IPS-15b (cell line): ENCODE measurements around the gene ASZ1.
"Not testable (repeated sequence)": the region's sequence is repeated elsewhere in the genome, so short reads cannot be mapped to it uniquely, and the experiment has no call there.

Source experiments
- H3K27me3 ChIP-seq: one replicate; pipeline ENCODE4 v1.6.1; 2013; ENCODE audit warnings: low read length; ENCODE audit not compliant: control insufficient read depth, insufficient read depth
- H3K36me3 ChIP-seq: one replicate; pipeline ENCODE4 v1.6.1; 2013; ENCODE audit warnings: low read length; ENCODE audit not compliant: control insufficient read depth, insufficient read depth
- H3K4me1 ChIP-seq: one replicate; pipeline ENCODE4 v1.6.1; 2013; ENCODE audit warnings: mild to moderate bottlenecking, low read length; ENCODE audit not compliant: control insufficient read depth, insufficient read depth
- H3K4me3 ChIP-seq: one replicate; pipeline ENCODE4 v1.5.1; 2013; ENCODE audit warnings: low read depth, low read length
- H3K9ac ChIP-seq: one replicate; pipeline ENCODE4 v1.6.1; 2013; ENCODE audit warnings: low read depth, mild to moderate bottlenecking, low read length
- H3K9me3 ChIP-seq: one replicate; pipeline ENCODE4 v1.6.1; 2013; ENCODE audit warnings: mild to moderate bottlenecking, low read length; ENCODE audit not compliant: control insufficient read depth, insufficient read depth

ASZ1 gene, protein sequence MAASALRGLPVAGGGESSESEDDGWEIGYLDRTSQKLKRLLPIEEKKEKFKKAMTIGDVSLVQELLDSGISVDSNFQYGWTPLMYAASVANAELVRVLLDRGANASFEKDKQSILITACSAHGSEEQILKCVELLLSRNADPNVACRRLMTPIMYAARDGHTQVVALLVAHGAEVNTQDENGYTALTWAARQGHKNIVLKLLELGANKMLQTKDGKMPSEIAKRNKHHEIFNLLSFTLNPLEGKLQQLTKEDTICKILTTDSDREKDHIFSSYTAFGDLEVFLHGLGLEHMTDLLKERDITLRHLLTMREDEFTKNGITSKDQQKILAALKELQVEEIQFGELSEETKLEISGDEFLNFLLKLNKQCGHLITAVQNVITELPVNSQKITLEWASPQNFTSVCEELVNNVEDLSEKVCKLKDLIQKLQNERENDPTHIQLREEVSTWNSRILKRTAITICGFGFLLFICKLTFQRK

DNA sequence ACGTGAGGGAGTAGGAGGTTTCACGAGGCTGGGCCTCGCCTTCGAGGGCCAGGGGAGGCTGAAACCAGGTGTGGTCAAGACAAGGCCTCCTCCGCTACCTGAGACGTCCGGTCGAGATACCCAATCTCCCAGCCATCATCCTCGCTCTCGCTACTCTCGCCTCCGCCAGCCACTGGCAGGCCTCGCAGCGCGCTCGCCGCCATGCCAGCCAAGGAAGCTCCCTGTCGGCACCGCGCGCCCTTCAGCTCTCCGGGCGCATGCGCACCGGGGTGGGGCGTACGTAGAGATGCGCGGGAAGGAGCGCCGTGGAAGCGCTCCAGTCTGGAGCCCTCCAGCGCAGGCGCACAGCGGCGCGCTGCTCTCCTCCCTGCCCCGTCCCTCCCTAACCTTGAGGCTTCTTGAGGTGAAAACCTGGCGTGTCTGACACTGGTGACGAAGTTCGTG, at the start of gene ASZ1:
Gene ASZ1 (minus strand): TSS at position 236 of the 444 bp plus-strand sequence. CDS start 33 bp downstream, at position 203.
- H3K4me1 ChIP-seq = no peaks in the 10 kb centered on the region
- H3K36me3 ChIP-seq = peaks cover 2% of the 10 kb centered on the region
- no peak within 1 kb of the TSS for H3K9ac ChIP-seq
- no peak within 1 kb of the TSS for H3K4me3 ChIP-seq
- no peaks in the 10 kb centered on the region for H3K27me3 ChIP-seq
- H3K9me3 ChIP-seq = no peaks in the 10 kb centered on the region

DNA sequence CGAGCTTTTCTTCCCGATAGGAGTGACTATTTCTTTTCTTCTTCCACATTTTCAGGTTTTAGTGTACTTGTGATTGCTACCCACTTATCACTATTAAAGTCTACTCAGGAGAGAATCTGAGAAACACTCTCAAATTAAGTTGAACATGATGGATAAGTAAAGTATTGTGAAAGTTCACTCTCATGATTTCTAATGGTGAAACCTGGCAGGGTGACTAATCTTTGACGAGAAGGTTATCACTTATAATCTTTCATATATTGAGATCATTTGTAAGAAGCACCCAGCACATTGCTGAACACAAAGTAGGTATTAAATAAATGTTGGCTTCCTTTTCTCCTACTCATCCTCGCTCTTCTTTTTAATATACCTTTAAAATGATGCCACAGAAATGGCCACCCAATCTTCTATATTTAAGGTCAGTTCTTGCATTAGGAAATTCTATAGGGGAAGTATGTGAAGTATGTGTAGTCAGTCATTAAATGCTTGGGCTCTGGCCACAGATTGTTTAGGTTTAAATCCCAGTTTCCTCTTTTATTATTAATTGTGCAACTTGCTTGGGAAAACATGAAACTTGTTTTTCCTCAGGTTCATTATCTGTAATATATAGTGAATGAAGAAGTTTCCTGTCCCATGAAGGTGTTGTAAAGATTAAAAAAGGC, 49.4 kb upstream of the ASZ1 start:
- Histone ChIP-seq H3K4me3 (no peak overlapping the region), H3K9me3 (no peaks in the 10 kb centered on the region), H3K4me1 (no peaks in the 10 kb centered on the region), H3K36me3 (no peaks in the 10 kb centered on the region), H3K27me3 (peaks cover 24% of the 10 kb centered on the region), H3K9ac (no peak overlapping the region)

DNA sequence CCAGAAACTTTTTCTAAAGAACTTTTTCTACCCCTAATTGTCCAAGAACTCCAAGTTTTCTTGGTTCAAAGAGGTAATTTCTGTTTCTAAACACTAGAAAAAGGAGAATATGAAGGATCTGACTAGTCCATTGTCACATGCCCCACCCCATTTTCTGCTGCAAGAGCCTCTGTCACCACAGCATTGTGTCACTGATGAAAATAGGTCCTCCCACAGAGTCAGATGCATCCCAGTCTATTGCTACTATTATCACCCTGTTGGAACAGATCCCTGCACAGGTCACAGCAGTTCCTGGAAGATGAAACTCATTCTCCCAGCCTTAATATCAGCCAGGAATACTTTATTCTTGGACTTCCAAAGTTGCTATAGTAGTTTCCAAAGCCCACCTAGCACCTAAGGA, 45.0 kb upstream of the ASZ1 start:
- Histone ChIP-seq H3K4me1 (no peaks in the 10 kb centered on the region), H3K9me3 (no peaks in the 10 kb centered on the region), H3K9ac (no peak overlapping the region), H3K4me3 (no peak overlapping the region), H3K27me3 (no peaks in the 10 kb centered on the region), H3K36me3 (no peaks in the 10 kb centered on the region)

DNA sequence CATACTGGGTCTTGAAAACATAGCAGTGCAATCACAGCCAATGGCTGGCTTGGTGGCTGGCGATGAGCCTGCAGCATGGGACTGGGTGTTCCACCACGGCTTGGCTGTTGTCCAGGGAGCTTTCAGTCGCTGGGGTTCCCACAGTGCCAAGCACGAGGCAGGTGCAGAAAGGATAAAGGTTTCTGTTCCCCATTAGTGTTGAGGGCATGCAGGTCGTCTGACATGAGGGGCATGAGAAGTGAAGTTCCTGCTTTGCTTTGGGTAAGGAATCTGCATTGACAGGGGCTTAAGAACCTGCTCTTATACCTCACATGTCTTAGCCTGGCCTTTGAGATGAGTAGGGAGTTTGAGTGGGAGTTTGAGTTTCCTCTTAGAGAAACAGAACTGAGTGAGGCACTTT, 43.5 kb upstream of the ASZ1 start:
- Histone ChIP-seq H3K36me3 (no peaks in the 10 kb centered on the region), H3K4me3 (no peak overlapping the region), H3K4me1 (no peaks in the 10 kb centered on the region), H3K9ac (no peak overlapping the region), H3K9me3 (no peaks in the 10 kb centered on the region), H3K27me3 (no peaks in the 10 kb centered on the region)

DNA sequence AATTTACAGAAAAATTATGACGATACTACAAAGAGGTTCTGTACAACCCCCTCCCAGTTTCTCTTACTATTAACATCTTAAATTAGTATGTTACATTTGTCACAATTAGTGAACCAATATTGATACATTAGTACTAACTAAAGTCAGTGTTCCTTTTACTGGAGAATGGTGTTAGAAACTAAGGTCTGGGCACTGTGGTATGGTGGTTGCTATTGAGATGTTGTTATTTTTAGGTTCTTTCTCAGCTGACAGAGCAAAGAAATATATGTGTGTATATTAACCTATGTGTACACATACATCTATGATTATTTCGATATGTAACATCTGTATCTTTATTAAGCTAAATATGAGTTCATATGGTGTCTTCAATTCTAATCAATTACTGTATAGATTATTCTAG, 40.9 kb upstream of the ASZ1 start:
- no peak overlapping the region for H3K4me3 ChIP-seq
- H3K36me3 ChIP-seq = no peaks in the 10 kb centered on the region
- no peaks in the 10 kb centered on the region for H3K9me3 ChIP-seq

DNA sequence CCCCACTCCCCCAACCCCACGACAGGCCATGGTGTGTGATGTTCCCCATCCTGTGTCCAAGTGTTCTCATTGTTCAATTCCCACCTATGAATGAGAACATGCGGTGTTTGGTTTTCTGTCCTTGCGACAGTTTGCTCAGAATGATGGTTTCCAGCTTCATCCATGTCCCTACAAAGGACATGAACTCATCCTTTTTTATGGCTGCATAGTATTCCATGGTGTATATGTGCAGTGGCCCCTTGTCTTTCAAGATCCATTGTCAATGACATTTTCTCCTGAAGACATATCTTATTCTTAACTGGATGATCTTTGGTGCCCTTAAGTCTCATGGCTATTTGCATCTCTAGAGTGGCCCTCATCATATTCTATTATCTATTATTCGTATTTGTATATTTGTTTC, 33.5 kb upstream of the ASZ1 start:
- H3K36me3 ChIP-seq, H3K4me1 ChIP-seq, H3K9ac ChIP-seq: not testable (repeated sequence)

More for the DNA sequence above, 40.9 kb upstream of the ASZ1 start:
- Histone ChIP-seq H3K9ac (no peak overlapping the region), H3K4me1 (no peaks in the 10 kb centered on the region), H3K27me3 (no peaks in the 10 kb centered on the region)

DNA sequence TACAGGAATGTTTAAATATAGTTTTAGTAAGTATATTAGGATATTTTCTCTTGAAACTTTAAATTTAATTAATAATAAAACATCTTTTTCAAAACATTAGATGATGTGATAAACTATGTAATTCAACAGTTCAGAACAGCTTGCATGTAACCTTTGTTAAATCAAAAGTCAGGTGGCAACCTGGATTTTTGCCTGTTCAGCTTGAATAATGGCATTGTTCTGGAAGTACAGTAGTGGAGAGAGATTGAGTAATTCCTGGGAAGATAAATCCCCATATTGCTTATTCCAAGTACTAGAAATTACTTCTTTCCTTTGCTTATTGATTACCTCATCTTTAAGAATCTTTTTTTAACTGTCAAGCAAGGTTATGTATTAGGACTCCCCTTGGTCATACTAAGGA, 32.4 kb upstream of the ASZ1 start:
- Histone ChIP-seq H3K4me3 (no peak overlapping the region), H3K9me3 (no peaks in the 10 kb centered on the region), H3K9ac (no peak overlapping the region), H3K36me3 (no peaks in the 10 kb centered on the region), H3K27me3 (no peaks in the 10 kb centered on the region), H3K4me1 (no peaks in the 10 kb centered on the region)

More for the DNA sequence above, 33.5 kb upstream of the ASZ1 start:
- H3K9me3 ChIP-seq, H3K27me3 ChIP-seq, H3K4me3 ChIP-seq: not testable (repeated sequence)

DNA sequence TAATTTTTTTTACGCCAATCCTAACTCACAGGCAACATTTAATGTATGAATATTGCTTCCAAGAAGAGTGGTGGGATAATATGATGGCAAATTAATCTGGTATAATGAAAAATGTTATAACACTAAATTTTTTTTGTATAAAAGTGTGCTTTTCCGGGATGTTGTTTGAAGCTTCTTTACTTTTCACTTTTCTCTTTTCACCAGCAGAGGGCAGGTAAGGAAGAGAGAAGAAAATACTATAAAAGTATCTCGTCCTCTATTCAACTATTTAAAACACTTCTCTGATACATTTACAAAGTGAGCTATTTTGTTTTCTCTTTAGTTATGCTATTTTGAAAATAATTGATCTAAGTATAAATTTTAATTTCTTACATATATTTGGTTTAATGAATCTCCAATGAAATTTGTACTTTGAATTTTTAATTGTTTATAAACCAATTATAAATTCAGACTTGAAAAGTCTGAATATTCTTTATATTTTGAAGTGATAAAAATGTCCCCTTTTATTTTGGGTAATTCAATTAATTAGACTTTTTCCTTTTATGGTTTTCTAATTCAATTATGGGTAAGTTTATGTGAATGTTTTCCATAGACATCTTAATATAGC, 31.8 kb upstream of the ASZ1 start:
- H3K36me3 ChIP-seq = no peaks in the 10 kb centered on the region
- H3K27me3 ChIP-seq = no peaks in the 10 kb centered on the region
- H3K4me1 ChIP-seq = no peaks in the 10 kb centered on the region
- H3K9me3 ChIP-seq = no peaks in the 10 kb centered on the region
- H3K4me3 ChIP-seq = no peak overlapping the region
- H3K9ac ChIP-seq = no peak overlapping the region

DNA sequence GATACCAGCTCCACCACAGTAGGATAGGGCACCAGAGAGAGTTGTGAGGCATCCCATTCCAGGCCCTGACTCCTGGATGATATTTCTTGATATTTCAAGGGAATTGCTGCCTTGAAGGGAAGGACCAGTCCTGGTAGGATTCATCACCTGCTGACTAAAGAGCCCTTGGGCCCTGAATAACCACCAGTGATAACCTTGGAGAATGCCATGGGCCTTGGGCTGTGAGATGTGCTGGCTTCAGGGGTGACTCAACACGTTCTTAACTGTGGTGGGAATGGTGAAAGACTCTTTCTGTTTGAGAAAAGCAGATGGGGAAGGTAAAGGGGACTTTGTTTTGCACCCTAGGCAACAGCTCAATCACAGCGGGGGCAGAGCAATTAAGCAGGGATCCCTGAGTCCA, 21.4 kb upstream of the ASZ1 start:
- H3K4me3 ChIP-seq = no peak overlapping the region
- H3K36me3 ChIP-seq = no peaks in the 10 kb centered on the region
- no peaks in the 10 kb centered on the region for H3K9me3 ChIP-seq
- H3K4me1 ChIP-seq = no peaks in the 10 kb centered on the region
- H3K27me3 ChIP-seq = no peaks in the 10 kb centered on the region
- H3K9ac ChIP-seq = no peak overlapping the region

DNA sequence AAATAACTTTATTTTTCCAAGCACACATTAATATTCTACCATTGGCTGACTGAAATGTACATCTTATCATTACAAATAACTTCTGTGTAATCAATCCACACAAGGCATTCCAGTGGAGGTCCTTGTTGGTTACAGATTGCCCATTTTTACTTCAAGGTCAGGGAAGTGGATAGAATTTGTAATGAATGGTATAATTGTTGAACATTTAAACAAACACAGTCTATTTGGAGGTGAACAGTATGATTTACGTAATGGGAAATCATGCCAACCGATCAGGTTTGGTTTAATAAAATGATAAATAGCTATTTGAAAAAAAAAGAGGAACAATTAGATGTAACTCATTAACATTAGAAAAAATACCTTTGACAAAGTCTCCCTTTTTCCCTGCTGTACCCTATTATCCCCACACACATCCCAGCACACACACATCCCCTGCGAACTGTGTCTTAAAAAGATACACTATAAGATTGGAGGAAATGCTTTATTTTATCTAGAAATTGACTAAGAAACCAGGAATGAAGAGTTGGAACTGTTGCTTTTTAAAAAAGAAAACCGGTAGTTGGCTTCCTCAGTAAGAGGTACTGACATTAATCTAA, 19.0 kb upstream of the ASZ1 start:
- Histone ChIP-seq H3K4me1 (no peaks in the 10 kb centered on the region), H3K9me3 (no peaks in the 10 kb centered on the region), H3K27me3 (no peaks in the 10 kb centered on the region), H3K36me3 (no peaks in the 10 kb centered on the region), H3K9ac (no peak overlapping the region), H3K4me3 (no peak overlapping the region)

DNA sequence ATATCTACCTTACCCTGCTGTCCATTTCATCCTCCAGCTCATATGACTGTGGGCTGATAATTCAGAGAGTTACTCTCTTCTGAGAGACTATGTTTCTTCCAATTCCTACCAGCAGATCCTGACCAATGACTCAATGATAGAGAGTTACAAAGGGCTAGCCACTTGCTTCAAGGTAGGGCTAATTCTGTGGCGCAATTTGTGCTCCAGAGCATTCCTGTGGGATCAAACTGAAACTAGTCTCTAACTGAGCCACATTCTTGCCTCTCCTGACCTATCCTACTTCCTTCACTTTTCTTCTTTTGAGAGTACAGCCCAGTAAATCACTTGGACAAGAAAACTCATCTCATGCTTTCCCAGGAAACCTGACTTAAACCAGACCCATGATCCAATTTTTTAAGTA, 17.9 kb upstream of the ASZ1 start:
- Histone ChIP-seq H3K9me3 (no peaks in the 10 kb centered on the region), H3K9ac (no peak overlapping the region), H3K27me3 (no peaks in the 10 kb centered on the region), H3K4me3 (no peak overlapping the region), H3K36me3 (no peaks in the 10 kb centered on the region), H3K4me1 (no peaks in the 10 kb centered on the region)
